HEK293T (cell line): ENCODE data around the gene TUBA3E.

Experiments used
- ARNT ChIP-seq: fragments of 450-650 bp; IDR thresholded peaks from 2 replicates; pipeline ENCODE4 v1.6.1; 2017; ENCODE audit warnings: mild to moderate bottlenecking
- SP1 ChIP-seq: fragments of 450-650 bp; IDR thresholded peaks from 2 replicates; pipeline ENCODE4 v1.6.1; 2017

- TF ChIP-seq SP1 (no peak), ARNT (no peak)
These were observed 14.5 kb downstream of the TUBA3E start for GRCh38 chr2:130183512-130184373.
